ENCODE results near the gene SLC37A1. TPM values are rescaled to one million over a fixed set of nuclear protein-coding genes. Genes with fewer than 3 reads are reported as not detected.

SLC37A1 gene
- total RNA-seq, 1 donor from 2014 or later, result 21.6 TPM

DNA sequence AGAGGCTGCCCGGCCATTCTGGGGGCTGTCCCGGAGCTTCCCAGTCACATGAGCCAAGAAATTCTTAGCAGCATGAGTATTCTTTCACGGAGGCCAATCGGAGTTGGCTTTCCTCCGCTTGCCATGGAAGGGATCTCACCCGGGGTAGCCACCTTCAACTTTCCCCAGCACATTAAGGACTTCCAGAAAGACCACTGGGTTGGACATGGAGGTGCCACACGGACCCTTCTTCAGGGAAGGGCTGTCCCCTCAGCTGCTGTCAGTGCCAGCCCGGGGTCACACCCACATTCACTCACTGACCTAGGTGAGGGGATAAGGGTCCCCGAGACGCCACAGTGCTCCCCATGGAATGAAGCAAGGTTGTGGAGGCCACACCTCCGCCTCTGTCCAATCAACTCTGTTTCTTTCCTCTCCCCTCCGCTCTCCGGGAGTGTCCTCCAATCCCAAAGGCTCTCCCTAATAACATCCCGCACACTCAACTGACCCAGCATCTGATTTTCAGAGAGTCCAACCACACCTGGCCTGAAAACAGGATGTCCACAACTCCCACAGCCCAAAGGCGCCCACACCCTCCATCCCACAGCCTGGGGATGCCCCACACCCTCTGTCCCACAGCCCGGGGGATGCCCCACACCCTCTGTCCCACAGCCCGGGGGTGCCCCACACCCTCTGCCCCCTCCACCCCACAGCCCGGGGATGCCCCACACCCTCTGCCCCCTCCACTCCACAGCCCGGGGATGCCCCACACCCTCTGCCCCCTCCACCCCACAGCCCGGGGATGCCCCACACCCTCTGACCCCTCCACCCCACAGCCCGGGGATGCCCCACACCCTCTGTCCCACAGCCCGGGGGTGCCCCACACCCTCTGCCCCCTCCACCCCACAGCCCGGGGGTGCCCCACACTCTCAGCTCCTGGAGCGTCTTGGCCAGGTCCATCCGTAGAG is 37.0 kb upstream of the SLC37A1 start:
- ATAC-seq (no peak), DNase-seq (no peak)
- intact Hi-C loops (cut with DNase I), result no loop called here
- Histone ChIP-seq H3K9me3 (no peaks in the 10 kb centered on the region), H3K4me3 (no peak overlapping the region), H3K36me3 (no peaks in the 10 kb centered on the region), H3K4me1 (peaks cover 5% of the 10 kb centered on the region), H3K27me3 (no peaks in the 10 kb centered on the region), H3K27ac (no peak overlapping the region)
- TF ChIP-seq, protein P1, sequence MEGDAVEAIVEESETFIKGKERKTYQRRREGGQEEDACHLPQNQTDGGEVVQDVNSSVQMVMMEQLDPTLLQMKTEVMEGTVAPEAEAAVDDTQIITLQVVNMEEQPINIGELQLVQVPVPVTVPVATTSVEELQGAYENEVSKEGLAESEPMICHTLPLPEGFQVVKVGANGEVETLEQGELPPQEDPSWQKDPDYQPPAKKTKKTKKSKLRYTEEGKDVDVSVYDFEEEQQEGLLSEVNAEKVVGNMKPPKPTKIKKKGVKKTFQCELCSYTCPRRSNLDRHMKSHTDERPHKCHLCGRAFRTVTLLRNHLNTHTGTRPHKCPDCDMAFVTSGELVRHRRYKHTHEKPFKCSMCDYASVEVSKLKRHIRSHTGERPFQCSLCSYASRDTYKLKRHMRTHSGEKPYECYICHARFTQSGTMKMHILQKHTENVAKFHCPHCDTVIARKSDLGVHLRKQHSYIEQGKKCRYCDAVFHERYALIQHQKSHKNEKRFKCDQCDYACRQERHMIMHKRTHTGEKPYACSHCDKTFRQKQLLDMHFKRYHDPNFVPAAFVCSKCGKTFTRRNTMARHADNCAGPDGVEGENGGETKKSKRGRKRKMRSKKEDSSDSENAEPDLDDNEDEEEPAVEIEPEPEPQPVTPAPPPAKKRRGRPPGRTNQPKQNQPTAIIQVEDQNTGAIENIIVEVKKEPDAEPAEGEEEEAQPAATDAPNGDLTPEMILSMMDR (IDR thresholded peaks at IDR 0.05), result no peak

DNA sequence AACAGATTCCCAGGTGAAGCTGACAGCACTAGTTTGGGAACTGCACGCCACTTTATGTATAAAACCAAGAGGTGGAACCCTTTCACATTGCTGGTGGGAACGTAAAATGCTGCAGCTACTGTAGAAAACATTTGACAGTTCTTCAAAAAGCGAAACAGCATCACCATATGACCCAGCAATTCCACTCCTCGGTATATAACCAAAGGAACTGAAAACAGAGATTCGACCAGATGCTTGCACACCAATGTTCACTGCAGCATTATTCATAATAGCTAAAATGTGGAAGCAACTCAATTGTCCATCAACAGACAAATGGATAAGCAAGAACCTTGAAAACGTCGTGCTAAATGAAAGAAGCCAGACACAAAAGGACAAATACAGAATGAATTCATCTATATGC is 35.1 kb upstream of the SLC37A1 start:
- DNase-seq (no peak), ATAC-seq (no peak)
- no peak overlapping the region for H3K4me3 ChIP-seq
- H3K9me3 ChIP-seq, result no peaks in the 10 kb centered on the region
- TF ChIP-seq, protein P1 (IDR thresholded peaks at IDR 0.05), result no peak
- no peaks in the 10 kb centered on the region for H3K36me3 ChIP-seq
- H3K4me1 ChIP-seq, result peaks cover 5% of the 10 kb centered on the region
- intact Hi-C loops (cut with DNase I), result no loop called here
- H3K27me3 ChIP-seq, result no peaks in the 10 kb centered on the region
- no peak overlapping the region for H3K27ac ChIP-seq

DNA sequence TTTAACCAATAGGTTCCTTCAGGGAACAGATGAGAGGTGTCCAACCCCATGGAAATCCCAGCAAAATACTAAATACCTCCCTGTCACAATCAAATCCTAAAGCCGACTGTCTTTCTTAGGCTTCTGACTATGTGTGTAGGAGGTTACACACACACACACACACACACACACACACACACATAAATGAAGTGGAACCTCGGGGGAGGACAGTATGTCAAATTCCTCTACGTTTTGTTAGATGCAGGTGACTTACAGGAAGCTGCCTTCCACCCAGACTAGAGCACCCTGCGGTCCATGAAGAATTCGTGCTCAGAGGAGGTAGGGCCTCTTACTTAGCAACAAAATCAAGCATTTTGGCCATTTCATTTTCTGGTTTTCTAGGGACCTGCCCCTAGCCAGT is 34.1 kb upstream of the SLC37A1 start:
- Histone ChIP-seq H3K27me3 (no peaks in the 10 kb centered on the region), H3K4me1 (no peaks in the 10 kb centered on the region), H3K36me3 (no peaks in the 10 kb centered on the region), H3K27ac (no peak overlapping the region), H3K4me3 (no peak overlapping the region), H3K9me3 (no peaks in the 10 kb centered on the region)
- intact Hi-C loops (cut with DNase I), result no loop called here
- TF ChIP-seq, protein P1 (IDR thresholded peaks at IDR 0.05), result no peak
- no peak for ATAC-seq
- no peak for DNase-seq

DNA sequence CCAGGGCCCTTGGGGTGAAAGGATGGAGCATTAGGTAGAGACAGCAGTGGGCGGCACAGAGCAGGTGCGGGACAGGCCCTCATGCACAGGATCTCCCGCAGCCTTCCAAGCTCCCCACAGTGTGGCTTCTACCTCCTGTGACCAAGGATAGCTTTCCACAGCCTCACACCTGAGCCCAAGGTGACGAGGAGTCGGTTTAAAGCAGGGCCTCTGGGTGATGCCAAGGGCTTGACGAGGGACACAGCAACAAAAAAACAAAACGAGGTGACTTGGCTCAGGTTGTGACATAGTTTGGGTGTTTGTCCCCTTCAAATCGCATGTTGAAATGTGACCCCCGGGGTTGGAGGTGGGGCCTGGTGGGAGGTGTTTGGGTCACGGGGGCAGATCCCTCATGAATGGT is 32.9 kb upstream of the SLC37A1 start:
- ATAC-seq, result no peak
- no peaks in the 10 kb centered on the region for H3K27me3 ChIP-seq
- intact Hi-C loops (cut with DNase I), result no loop called here

DNA sequence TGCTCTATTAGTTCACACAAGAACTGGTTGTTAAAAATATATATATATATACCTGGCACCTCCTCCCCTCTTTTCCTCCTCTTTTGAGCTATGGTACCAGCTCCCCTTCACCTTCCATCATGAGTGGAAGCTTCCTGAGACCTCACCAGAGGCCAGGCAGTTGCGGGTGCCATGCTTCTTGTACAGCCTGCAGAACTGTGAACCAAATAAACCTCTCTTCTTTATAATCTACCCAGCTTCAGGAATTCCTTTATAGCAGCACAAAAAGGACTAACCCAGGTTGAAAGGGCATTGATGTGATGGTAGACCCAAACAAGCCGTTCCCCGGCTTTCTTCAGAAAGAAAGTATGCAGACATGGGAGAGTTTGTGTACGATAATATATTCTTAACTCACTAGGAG is 32.5 kb upstream of the SLC37A1 start:
- H3K4me1 ChIP-seq, result no peaks in the 10 kb centered on the region
- intact Hi-C loops (cut with DNase I), result no loop called here
- no peak overlapping the region for H3K27ac ChIP-seq
- DNase-seq (no peak), ATAC-seq (no peak)
- TF ChIP-seq, protein P1 (IDR thresholded peaks at IDR 0.05), result no peak
- no peaks in the 10 kb centered on the region for H3K36me3 ChIP-seq
- no peak overlapping the region for H3K4me3 ChIP-seq
- no peaks in the 10 kb centered on the region for H3K27me3 ChIP-seq
- no peaks in the 10 kb centered on the region for H3K9me3 ChIP-seq

More for the DNA sequence above, 32.9 kb upstream of the SLC37A1 start:
- no peaks in the 10 kb centered on the region for H3K36me3 ChIP-seq
- DNase-seq, result no peak
- no peaks in the 10 kb centered on the region for H3K4me1 ChIP-seq
- no peak overlapping the region for H3K27ac ChIP-seq
- TF ChIP-seq, protein P1 (IDR thresholded peaks at IDR 0.05), result no peak
- H3K4me3 ChIP-seq, result no peak overlapping the region
- no peaks in the 10 kb centered on the region for H3K9me3 ChIP-seq

All from upper lobe of right lung (tissue), 1 donor.